HG03575 (cell line): Measurements from ENCODE around the gene TBL1X.
"Not testable (repeated sequence)": the region's sequence is repeated elsewhere in the genome, so short reads cannot be mapped to it uniquely, and the experiment has no call there.

Experiments
- ATAC-seq: cut with Tn5 transposase; IDR thresholded peaks from one replicate; pipeline ENCODE4 v1.9.1; 2021; ENCODE audit not compliant: unreplicated experiment, insufficient number of reproducible peaks, low FRiP score; ENCODE audit errors: extremely low read depth

The TBL1X gene

GRCh38 chrX:9765072-9765736 is 300.3 kb downstream of the TBL1X start:
- no peak for ATAC-seq

GRCh38 chrX:9765737-9766097 is 300.9 kb downstream of the TBL1X start, which contains the start of gene GPR143:
Gene GPR143, minus strand, starts transcription at chrX:9765847. Its CDS starts 30 bp downstream, at chrX:9765817.
- ATAC-seq, result no peak

GRCh38 chrX:9767375-9767774 is 302.5 kb downstream of the TBL1X start:
- ATAC-seq, result no peak

GRCh38 chrX:9768321-9768839 is 303.5 kb downstream of the TBL1X start:
- not testable (repeated sequence) for ATAC-seq

- no peak for ATAC-seq
These were observed 305.5 kb downstream of the TBL1X start for GRCh38 chrX:9770319-9770718.

GRCh38 chrX:9772943-9773342 is 308.1 kb downstream of the TBL1X start:
- ATAC-seq, result no peak

- ATAC-seq, result no peak
These were observed 311.1 kb downstream of the TBL1X start for GRCh38 chrX:9775930-9776329.

GRCh38 chrX:9781941-9782340 is 317.1 kb downstream of the TBL1X start:
- ATAC-seq, result no peak

GRCh38 chrX:9784332-9784731 is 319.5 kb downstream of the TBL1X start:
- ATAC-seq, result no peak

- ATAC-seq, result no peak
These were observed 320.5 kb downstream of the TBL1X start for GRCh38 chrX:9785254-9785943.

GRCh38 chrX:9785944-9786797 is 321.3 kb downstream of the TBL1X start, which contains the start of gene SHROOM2:
Gene SHROOM2, plus strand, starts transcription at chrX:9786429. Its CDS starts 117 bp downstream, at chrX:9786546.
- no peak for ATAC-seq

GRCh38 chrX:9786798-9787635 is 322.2 kb downstream of the TBL1X start:
- no peak for ATAC-seq

GRCh38 chrX:9788911-9789310 is 324.1 kb downstream of the TBL1X start:
- no peak for ATAC-seq

GRCh38 chrX:9789555-9789954 is 324.7 kb downstream of the TBL1X start:
- no peak for ATAC-seq
